Cardiac septum (tissue), 1 donor: ENCODE results near the gene ADH4. TPM values are rescaled to one million over a fixed set of nuclear protein-coding genes. Genes with fewer than 3 reads are reported as not detected.
"Not testable (repeated sequence)": the region's sequence is repeated elsewhere in the genome, so short reads cannot be mapped to it uniquely, and the experiment has no call there.

Source experiments
- DNase-seq: peaks from one replicate; pipeline ENCODE4 v3.0.0-alpha.2; 2020; ENCODE audit warnings: low spot score
- intact Hi-C: fragments of 100-400 bp; cut with DNase I; formaldehyde crosslinking; loops from one replicate; pipeline ENCODE4 v1.14.0; 2022
- total RNA-seq: library from RNA; stranded (reverse); fragmentation: NEBNext Ultra II Directional; extraction: Animal tissue kit (Norgen Biotek cat#: 25700); gene quantifications from one replicate; pipeline ENCODE4 v1.2.1, GENCODE V29; 2021
- donor health status: DM: no; HTN: no; CAD: no.

ADH4 gene
- total RNA-seq, 1 donor from 2014 or later, result not detected

DNA sequence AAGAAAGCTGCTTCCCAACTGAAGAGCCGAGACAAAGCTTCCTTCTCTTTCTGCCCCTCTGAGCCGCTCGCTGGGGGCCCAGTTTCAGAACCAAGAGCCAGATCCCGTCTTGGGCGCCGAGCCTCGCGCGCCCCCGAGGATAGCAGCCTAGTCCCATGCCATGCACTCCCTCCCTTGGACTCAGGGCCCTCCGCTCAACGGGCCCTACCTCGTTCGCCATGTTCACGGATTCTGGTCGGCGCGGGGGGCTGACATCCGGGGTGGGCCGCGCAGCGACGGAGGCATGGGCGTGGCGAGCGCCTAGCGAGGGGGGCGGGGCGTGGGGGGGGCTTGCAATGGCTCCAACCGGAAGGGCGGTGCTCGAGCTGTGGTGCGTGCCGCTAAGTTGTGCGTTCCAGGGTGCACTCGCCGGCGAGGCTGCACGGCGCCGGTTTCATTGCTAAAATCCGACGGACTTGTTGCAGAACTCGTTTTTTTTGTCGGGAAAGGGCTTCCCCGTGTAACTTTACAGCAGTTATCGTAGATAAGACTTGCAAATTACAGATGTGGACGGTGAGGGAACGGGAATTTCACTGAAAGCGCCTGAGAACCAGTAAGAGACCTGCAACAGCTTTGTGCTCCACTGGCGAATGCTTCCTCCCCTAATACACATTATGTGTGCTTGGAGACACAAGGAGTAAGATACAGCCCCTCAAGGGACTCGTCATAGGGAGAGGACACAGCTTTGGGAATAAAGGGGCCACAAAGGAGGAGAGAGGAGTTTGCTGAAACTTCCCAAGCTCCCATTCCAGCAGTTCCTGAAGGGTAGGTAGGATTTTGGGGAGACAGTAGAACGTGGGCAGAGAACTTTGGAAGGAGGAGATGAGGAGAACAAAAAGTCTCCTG is 55.4 kb downstream of the ADH4 start, which contains the start of gene ADH5:
Gene ADH5, minus strand, starts transcription at position 308 of the 885 bp plus-strand sequence. Its CDS starts 88 bp downstream, at position 220.
- intact Hi-C loops, result loop anchor here (1.0 to 2.0 kb wide), 3 partner anchors 30 to 159 kb away; partner anchors contain the start of genes EIF4E and METAP1
- peak; percentile 92 for DNase-seq

DNA sequence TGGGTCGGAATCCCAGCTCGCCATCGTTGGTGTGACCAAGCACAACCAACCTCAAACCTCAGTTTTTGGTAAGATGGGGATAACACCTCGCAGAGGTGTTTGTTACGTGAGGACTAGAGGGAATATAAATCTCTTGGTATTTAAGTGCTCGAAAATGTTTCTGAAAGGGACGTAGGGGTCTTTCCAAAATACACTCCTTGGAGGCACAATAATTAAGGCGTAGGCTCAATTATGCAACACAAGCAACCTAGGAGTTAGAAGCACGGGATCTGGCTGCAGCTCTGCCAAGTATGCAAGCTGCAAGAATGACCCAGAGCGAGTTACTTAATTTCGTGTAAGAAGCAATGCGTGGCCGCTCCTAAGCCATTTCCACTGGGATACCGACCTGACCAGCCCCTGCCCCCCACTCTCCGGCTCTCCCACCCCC is 56.1 kb downstream of the ADH4 start:
- no peak for DNase-seq
- intact Hi-C loops, result loop anchor here (2.0 kb wide), 2 partner anchors 29 to 93 kb away; partner anchors contain the start of gene METAP1

DNA sequence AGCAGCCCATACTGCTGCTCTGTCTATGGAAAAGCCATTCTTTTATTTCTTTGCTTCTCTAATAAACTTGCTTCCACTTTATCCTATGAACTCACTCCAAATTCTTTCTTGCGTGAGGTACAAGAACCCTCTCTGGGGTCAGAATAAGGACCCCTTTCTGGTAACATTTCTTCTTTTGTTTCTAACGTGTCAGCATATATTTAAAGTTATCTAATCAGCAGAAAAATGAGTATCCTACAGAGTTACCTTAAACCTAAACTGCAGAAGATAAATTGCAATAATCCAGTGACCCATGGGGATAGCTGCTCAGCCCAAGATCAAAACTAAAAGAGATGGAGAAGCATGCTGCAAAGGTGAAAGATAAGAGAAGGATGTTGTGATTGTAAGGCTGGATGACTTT is 59.5 kb downstream of the ADH4 start:
- no peak for DNase-seq
- intact Hi-C loops, result no loop called here

DNA sequence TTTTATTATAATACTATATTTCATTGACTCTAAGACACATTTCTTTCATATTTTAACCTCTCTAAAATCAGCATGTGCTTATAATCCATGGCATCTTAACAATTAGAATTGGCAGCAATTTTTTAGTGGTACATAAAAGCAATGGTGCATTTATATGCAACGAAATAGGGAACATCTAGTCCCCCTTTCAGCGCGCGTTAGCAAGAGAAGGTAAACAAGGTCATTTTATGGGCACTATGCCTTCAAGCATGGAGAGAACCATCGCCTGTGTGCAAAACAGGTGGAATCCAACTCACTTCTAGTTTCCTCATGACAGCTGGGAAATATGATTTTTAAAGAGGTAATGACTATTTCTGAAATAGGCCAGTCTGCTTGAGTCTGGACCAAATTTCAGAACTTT is 61.9 kb downstream of the ADH4 start:
- DNase-seq, result no peak
- intact Hi-C loops, result no loop called here

DNA sequence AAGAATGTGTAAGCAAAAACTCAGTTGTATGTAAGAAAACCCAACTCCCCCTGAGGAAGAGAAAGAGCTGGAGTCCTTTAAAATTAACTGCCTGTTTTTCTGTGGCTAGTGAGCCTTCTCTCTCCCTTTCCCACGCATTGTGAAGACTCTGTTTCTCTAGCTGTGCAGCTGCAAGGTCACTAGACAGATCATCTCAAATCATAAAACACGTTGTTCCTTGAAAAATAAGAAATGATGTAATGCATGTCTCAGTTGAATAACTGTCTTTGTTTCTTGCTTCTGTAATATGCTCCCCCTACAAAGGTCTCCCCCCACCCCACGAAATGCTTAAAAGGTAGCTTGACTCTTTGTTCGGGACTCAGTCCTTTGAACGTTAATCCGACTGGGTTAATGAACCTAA is 63.2 kb downstream of the ADH4 start:
- DNase-seq, intact Hi-C loops: not testable (repeated sequence)

DNA sequence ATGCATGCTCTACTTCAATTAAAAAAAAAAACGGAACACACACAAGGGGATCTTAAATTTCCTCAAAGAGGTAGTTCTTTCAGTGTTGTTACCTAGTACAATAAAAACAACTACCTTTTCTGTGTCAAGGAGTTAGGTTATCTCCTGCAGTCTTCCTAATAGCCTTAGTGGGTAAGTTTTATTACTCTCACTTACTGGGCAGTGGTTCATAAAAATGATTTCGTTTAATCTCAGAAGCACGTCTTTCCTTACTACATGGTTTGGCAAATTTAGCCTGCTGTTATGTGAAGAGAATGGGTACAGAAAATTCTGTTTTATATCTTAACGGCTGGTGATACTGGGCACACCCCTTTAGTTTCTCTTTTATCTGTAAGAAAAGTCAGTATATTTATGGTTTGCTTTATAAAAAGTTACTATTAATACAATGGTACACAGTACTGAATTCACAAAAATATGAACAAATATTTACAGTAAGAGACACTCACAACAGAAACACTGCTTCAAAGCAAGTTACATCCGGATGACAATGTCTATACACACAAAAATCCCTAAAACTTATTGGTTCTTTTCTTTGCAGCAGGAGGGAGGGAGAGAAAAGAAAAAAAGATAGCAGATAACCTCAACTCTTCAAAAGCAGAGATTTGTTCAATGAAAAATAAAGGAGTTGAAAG is 64.3 kb downstream of the ADH4 start:
- intact Hi-C loops, result no loop called here
- no peak for DNase-seq

DNA sequence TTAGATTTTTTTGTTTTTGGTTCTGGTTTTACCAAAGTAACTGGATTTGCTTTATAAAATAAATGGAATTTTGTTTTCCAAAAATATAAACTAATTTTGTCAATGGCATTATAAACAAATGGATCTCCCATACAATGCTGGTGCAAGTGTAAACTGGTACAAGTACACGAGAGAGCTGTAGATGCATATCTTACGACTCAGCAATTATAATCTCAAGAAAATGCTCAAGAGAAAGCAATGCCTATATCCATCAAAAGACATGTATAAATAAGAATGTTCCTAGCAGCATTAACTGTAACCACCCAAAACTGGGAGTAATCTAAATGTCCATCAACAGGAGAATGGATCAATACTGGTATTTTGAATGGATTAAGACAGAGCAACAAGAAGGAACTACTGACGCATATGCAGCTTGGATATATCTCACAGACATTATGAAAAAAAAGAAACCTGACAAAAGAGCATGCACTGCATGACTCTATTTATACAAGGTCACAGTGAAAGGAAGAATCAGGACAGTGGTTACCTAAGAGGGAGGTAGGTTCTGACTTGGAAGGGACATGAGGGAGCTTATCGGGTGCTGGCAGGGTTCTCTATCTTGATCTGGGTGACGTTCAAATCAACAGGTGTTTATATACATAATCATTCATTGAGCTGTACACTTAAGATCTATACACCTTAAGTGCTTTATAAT is 65.0 kb downstream of the ADH4 start:
- no peak for DNase-seq

DNA sequence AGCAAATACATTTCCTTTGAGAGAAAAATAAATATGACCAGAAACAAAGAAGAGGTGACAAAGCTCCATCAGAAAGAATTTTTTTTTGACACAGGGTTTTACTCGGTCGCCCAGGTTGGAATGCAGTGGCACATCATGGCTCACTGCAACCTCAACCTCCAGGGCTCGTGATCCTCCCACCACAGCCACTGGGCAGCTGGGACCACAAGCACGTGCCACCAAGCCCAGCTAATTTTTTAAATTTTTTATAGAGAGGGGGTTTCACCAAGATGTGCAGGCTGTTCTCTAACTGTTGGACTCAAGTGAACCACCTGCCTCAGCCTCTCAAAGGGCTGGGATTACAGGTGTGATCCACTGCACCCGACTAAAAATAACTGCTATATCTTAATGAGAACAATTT is 65.8 kb downstream of the ADH4 start:
- intact Hi-C loops, result no loop called here
- no peak for DNase-seq

More for the DNA sequence above, 65.0 kb downstream of the ADH4 start:
- intact Hi-C loops, result no loop called here

DNA sequence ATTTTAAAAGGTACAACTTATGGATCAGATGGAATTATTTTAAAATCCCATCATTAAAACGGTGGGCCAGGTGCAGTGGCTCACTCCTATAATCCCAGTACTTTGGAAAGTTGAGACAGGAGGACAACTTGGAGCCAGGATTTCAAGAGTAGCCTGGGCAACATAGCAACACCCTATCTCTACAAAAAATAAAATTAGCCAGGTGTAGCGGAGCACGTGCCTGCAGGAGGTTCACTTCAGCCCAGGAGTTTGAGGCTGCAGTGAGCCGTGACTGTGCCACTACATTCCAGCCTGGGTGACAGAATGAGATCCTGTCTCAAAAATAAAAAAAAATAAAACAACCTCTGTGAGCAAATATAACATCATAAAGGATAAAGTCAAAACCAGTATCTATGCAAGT is 66.9 kb downstream of the ADH4 start:
- no peak for DNase-seq
- intact Hi-C loops, result no loop called here

DNA sequence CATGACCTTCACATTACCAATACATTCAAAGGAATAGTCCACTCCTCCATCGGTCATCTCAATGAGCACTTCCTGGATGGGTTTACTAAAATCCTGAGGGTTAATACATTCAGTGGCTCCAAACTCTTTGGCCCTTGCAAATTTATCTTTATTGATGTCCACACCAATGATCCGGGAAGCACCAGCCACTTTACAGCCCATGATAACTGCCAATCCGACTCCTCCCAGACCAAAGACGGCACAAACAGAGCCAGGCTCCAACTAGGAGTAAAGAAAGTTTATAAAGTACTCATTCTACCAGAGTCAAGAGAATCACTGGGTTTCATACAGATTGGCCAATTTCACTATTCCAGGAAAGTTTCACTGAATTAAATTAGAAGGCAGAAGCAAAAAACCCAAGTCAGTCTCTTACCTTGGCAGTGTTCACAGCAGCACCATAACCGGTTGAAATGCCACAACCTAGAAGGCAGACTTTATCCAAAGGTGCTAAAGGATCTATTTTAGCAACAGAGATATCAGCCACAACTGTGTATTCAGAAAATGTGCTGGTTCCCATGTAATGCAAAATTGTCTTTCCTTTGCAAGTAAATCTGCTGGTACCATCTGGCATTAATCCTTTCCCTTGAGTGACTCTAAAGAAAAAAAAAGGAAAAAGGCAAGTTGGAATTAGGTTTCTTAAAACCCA is 67.7 kb downstream of the ADH4 start:
- intact Hi-C loops, result no loop called here
- no peak for DNase-seq

DNA sequence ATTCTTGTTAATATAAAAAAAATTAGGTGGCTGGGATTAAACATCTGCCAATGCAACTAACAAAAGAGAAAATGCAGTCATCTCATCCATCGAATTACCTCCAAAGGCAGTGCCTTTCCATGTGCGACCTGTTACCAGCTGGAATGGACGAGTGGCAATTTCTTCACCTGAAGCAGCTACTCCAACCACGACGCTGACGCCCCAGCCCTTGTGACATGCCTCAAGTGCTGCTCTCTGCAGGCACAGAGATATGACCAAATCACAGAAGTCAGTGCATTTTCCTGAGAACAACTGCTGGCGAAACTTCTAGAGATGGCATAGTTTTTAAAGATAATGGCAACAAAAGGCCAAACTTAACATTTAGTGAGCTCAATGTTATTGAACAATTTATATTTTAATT is 69.3 kb downstream of the ADH4 start:
- intact Hi-C loops, result no loop called here
- DNase-seq, result no peak

Other genes starting within 250 kb of the ADH4 start
- 57.5 TPM for gene EIF4E, start 215.2 kb downstream of the ADH4 start, total RNA-seq
- gene METAP1, start 148.6 kb downstream of the ADH4 start, total RNA-seq, result 56.2 TPM
- gene ADH5, start 55.5 kb downstream of the ADH4 start, total RNA-seq, result 132 TPM
- gene ADH6, start 74.9 kb upstream of the ADH4 start, total RNA-seq, result not detected
- gene ADH1A, start 146.7 kb upstream of the ADH4 start, total RNA-seq, result not detected
- 12.6 TPM for gene ADH1B, start 177.1 kb upstream of the ADH4 start, total RNA-seq
- 4.0 TPM for gene ADH1C, start 208.4 kb upstream of the ADH4 start, total RNA-seq